ENCODE data around the gene KCNIP3.
"Not testable (repeated sequence)": the region's sequence is repeated elsewhere in the genome, so short reads cannot be mapped to it uniquely, and the experiment has no call there.

Gene KCNIP3

DNA sequence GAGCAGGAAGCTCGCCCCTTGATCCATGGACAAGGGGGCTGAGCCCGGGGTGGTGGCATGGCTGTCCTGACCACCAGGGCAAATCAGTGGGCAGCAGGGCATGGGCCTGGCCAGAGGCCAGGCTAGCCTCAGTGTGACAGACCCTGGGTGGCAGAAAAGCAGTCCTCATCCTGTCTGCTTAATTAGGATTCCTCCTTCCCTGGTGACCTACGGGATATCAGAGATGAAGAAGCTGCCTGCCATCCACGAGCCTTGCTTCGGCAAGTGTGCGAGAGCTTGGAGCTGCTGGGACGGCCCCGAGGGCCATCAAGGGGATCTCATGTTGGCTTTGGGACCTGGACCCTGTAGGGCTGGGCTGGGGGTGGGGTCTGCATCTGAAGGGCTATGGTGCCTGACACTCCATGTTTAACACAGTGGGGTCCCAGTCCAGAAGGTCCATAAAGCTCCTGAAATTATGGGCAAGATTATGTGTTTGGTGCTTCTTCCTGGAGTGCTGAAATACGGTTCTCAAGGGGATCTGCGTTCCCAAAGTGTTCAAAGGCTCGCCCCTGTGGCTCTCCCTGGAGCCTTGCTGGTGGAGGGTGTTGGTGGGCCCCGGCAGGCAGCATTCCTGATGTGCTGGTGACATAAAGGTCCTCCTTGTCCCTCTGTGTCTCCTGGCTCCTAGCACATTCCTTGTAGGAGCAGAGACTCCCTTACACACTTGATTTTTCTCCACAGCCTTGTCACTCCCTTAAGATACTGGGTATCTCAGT is 52.6 kb downstream of the KCNIP3 start:
- no peak for DNase-seq

DNA sequence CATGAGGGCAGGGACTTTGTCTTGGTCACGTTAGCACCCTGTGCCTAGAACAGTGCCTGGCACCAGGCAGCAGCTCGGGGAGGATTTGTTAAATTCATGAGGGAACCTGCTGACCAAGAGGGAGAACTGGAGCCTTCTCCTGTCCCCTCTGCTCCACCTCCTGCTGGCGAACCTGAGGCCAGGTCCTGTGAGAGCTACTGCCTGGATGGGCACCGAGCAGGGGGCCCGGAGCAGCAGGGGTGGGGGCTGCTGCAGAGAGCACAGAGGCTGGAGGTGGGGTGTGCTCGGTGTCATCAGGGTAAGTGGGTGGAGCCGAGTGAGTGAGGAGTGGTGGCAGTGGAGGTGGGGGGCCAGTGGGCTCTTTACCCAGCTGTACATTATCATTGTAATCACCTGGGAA is 53.2 kb downstream of the KCNIP3 start:
- DNase-seq: no peak

DNA sequence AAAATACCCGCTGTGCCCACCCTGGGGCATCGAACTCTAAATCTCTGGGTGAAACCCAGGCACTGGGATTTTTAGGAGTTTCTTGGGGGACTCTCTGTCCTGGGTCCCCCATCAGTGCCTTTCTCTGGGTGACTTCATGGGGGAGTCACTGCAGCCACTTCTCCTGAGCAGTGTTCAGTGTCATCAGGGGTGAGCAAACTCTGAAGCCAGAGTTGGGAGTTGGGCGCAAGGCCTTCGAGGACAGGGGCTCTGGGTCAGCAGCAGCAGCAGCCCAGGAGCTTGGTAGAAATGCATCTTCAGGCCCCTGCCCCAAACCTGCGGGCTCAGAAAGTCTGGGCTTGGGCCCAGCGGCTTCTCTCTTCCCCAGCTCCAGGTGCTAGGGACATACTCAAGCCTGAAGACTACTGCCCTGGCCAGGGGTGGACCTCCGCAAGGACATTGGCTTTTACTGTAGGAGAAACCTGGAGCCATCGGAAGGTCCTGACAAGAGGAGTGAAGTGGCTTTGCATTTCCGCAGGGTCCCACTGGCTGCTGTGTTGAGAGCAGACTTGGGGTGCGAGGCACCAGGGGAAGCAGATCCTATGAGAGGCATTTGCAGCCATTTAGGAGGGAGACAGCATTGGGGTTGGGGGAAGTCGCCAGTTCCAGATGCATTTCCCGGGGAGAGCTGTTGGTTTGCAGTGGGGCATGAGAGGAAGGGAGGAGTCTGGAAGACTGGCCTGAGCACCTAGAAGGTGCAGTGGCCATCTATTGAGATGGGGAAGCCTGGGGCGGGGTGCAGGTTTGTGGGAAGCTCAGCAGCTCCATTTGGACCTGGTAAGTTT is 53.8 kb downstream of the KCNIP3 start:
- no peak for DNase-seq

DNA sequence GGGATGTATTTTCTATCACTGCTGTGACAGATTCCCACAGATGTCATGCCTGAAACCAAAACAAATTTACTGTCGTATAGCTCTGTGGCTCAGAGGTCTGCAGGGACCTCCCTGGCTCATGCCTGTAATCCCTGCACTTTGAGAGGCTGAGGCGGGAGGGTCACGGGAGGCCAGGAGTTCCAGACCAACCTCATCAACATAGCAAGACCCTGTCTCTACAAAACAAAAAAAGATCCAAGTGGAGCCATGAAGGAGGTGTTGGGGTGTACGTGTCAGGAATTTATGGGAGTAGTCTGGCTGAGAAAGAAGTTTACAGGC is 54.4 kb downstream of the KCNIP3 start:
- no peak for DNase-seq

DNA sequence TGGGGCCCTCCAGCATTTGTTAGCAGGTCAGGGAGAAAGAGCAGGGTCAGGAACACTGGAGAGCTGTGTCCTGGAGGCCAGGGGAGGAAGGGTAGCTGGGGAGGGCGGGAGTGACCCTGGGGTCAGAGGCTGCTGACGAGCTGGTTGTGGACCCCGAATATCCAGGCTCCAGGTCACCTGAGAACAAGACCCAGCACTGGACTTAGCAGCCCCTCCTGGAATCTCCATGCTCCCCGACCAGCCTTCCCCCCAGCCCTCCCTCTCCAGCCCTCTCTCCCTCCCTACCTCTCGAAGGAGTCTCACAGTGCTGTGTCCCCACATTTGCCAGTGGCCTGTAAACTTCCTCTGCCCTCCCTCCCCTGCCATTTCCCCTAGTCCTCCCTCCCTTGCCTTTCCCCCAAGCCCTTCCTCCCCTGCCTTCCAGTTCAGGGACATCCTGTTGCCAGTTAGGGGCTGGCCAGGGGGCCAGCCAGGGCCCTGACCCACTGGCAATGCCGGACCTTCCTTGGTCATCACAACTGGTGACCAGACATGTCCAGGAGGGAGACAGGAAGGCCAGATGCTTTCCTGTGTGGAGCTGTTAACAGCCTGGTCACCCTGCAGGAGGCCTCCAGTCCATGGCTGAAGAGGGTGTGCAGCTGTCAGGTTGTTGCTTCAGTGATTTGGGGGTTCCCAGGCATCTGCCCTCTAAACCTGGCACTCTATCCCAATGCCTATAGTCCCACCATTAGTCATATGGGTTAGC is 55.3 kb downstream of the KCNIP3 start:
- no peak for DNase-seq

- no peak for DNase-seq
Measured at GRCh38 chr2:95353055-95353575, 56.0 kb downstream of the KCNIP3 start.

- no peak for DNase-seq
Measured at GRCh38 chr2:95353613-95354468, 56.7 kb downstream of the KCNIP3 start.

- no peak for DNase-seq
Measured at GRCh38 chr2:95354469-95354901, 57.3 kb downstream of the KCNIP3 start.

DNA sequence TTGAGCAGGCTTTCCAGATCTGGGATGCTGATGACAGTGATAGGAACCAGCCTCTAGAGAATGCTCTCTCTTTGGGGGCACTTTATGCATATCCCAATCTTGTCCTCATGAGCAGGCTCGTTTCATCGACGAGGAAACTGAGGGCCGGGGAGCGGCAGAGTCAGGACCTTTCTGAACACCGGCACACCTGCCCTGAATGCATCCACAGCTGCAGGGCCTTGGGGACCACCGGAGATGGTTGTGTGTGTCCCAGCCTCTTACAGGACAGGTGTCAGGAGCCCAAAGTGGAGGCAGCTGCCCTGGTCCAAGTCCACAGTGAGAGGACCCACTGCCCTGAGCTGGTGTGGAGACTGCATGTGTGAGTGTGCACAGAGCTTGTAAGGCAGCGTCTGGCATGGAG is 57.8 kb downstream of the KCNIP3 start:
- no peak for DNase-seq

DNA sequence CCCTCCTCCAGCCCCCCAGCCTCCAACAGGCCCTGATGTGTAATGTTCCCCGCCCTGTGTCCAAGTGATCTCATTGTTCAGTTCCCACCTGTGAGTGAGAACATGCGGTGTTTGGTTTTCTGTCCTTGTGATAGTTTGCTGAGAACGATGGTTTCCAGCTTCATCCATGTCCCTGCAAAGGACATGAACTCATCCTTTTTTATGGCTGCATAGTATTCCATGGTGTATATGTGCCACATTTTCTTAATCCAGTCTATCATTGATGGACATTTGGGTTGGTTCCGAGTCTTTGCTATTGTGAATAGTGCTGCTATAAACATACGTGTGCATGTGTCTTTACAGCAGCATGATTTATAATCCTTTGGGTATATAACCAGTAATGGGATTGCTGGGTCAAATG is 58.3 kb downstream of the KCNIP3 start:
- DNase-seq: not testable (repeated sequence)

DNA sequence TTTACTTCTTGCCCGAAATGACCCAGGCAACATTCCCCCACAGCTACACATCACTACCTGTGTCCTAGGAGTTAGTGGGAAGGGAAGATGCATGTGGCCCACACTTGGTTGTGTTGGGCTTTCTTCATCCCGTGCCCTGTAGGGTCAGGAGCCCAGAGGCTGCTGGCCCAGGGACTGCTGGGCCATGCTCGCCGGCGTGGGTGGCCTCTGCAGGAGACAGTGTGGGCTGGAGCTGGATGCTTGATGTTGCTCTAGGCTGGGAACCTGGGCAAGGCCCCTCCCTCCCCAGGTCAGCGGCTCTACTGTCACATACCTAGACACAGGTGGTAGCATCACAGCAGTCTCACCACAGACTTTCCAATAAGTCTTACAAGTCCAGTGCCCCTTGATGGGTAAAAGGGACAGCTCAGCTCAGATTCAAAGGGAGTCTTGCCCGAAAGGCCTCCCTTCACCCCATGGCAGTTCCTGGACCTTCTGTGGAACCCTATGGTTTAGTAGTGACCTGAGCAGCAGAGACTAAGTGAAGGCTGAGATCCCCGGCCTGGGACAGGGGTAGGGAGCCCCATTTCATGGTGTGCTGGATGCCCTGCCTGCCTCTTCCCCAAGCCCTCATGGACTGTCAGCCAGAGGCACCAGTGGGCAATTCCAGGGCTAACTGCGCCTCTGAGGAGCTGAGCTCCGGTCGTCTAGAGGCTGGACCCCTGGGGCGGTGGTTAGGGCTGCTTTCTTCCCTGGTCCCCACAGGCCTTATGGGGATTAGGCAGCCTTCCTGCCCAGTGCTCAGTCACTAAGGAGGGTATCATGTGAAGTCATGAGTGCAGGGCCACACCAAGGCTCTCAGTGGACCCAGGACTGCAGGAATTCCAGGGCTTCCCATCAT is 59.9 kb downstream of the KCNIP3 start:
- DNase-seq: no peak

- DNase-seq: no peak
Measured at GRCh38 chr2:95357717-95358280, 60.7 kb downstream of the KCNIP3 start.

DNA sequence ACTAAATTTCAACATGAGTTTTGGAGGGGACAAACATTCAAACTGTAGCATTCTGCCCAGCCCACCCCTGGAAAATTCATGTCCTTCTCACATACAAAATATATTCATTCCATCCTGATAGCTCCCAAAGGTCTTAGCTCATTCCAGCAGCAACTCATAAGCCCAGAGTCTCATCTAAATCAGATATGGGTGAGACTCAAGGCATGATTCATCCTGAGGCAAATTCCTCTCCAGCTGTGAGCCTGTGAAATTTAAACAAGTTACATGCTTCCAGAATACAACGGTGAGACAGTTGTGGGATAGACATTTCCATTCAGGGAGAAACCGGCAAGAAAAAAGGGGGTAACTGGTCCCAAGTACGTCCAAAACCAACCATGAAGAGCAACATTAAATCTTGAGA is 61.9 kb downstream of the KCNIP3 start:
- DNase-seq: no peak

DNA sequence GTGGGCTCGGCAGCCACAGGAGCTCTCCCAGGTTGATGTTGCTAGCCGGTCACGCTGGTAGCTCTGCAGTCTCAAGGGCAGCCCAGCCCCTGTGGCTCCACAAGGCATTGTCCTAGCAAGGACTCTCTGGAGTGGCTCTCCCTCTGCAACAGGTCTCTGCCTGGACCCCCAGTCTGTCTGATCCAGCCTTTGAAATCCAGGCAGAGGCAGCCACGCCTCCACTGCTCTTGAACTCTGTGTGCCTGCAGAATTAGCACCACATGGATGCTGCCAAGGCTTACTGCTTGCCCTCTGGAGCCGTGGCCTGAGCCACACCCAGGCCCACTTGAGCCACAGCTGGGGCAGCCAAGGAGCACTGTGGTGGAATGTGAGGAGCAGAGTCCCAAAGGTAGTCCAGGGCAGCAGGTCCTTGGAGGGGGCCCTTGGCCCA is 62.4 kb downstream of the KCNIP3 start:
- DNase-seq: no peak

DNA sequence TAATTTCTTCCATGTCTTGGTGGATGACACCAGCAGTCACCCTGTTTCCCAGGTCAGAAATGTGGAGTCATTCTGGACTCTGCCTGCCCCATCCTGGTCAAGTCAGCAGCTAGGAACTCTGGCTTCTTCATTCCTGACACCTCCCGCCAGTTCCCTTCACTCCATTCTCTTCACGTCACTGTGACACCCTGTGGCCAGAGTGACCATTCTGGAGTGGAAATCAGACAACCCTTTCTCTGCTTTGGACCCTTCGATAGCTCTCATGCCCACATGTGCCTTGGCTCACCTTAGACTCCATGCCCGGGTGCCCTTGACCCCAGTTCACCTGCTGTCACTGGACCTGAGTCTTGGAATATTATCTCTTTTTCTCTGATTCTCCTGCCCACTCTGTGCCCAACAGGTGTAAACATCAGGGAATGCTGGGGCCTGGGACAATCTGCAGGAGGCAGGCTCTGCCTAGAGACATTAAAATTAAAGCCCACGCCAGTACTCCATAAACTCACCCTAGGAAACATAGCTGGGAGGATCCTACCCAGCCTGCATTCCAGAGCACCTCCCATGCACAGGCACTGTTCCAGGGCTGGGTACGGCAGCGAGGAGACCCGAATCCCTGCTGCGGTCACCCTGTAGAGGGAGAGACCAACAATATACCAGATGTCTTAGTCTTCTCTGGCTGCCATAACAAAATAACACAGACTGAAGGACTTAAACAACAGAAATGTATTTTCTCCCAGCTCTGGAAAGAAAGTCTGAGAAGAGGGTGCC is 64.3 kb downstream of the KCNIP3 start:
- DNase-seq: no peak

- DNase-seq: no peak
Measured at GRCh38 chr2:95362486-95362885, 65.3 kb downstream of the KCNIP3 start.

- no peak for DNase-seq
Measured at GRCh38 chr2:95366514-95366913, 69.4 kb downstream of the KCNIP3 start.

- DNase-seq: no peak
Measured at GRCh38 chr2:95372216-95372829, 75.2 kb downstream of the KCNIP3 start.

- no peak for DNase-seq
Measured at GRCh38 chr2:95372845-95373244, 75.7 kb downstream of the KCNIP3 start.

GRCh38 chr2:95374029-95374428 is 76.9 kb downstream of the KCNIP3 start:
- DNase-seq: no peak
